GM23248 (cell line): ENCODE measurements around the gene CHN1. TPM values are rescaled to one million over a fixed set of nuclear protein-coding genes. Genes with fewer than 3 reads are reported as not detected.

Source experiments
- DNase-seq: peaks from one replicate; pipeline ENCODE4 v3.0.0-alpha.2; 2015
- H2AFZ ChIP-seq: fragments of 200-600 bp; sonication (generic); 2 replicates; pipeline ENCODE4 v1.6.1; 2016; ENCODE audit warnings: antibody characterized with exemption
- H3F3A ChIP-seq: fragments of 200-600 bp; sonication (generic); 2 replicates; pipeline ENCODE4 v1.6.1; 2016; ENCODE audit warnings: mild to moderate bottlenecking, antibody characterized with exemption, mixed run types; ENCODE audit not compliant: insufficient read depth
- H3K27ac ChIP-seq: fragments of 200-600 bp; sonication (generic); 2 replicates; pipeline ENCODE4 v1.5.1; 2016; ENCODE audit warnings: mild to moderate bottlenecking
- H3K27me3 ChIP-seq: fragments of 200-600 bp; sonication (generic); replicated peaks from 2 replicates; pipeline ENCODE4 v1.6.1; 2016; ENCODE audit warnings: mild to moderate bottlenecking; ENCODE audit not compliant: insufficient read depth
- H3K36me3 ChIP-seq: fragments of 200-600 bp; sonication (generic); 2 replicates; pipeline ENCODE4 v1.6.1; 2016; ENCODE audit warnings: low read depth, mild to moderate bottlenecking
- H3K4me1 ChIP-seq: fragments of 200-600 bp; sonication (generic); 2 replicates; pipeline ENCODE4 v1.6.1; 2016; ENCODE audit warnings: mild to moderate bottlenecking; ENCODE audit not compliant: insufficient read depth
- H3K4me2 ChIP-seq: fragments of 200-600 bp; sonication (generic); one replicate; pipeline ENCODE4 v1.6.1; 2016; ENCODE audit warnings: mild to moderate bottlenecking; ENCODE audit not compliant: unreplicated experiment
- H3K4me3 ChIP-seq: fragments of 200-600 bp; sonication (generic); 2 replicates; pipeline ENCODE4 v1.5.1; 2016; ENCODE audit warnings: mild to moderate bottlenecking
- H3K79me2 ChIP-seq: fragments of 200-600 bp; sonication (generic); 2 replicates; pipeline ENCODE4 v1.6.1; 2016; ENCODE audit warnings: mild to moderate bottlenecking; ENCODE audit not compliant: insufficient read depth
- H3K9ac ChIP-seq: fragments of 200-600 bp; sonication (generic); 2 replicates; pipeline ENCODE4 v1.6.1; 2016; ENCODE audit warnings: mild to moderate bottlenecking
- H3K9me2 ChIP-seq: fragments of 200-600 bp; sonication (generic); 2 replicates; pipeline ENCODE4 v1.6.1; 2016; ENCODE audit warnings: mixed run types, mild to moderate bottlenecking, moderate library complexity; ENCODE audit not compliant: insufficient read depth
- H3K9me3 ChIP-seq: fragments of 200-600 bp; sonication (generic); one replicate; pipeline ENCODE4 v1.6.1; 2017; ENCODE audit warnings: low read depth
- H4K20me1 ChIP-seq: fragments of 200-600 bp; sonication (generic); 2 replicates; pipeline ENCODE4 v1.6.0; 2016; ENCODE audit not compliant: insufficient read depth
- EZH2 ChIP-seq: fragments of 200-600 bp; sonication (generic); IDR thresholded peaks from 2 replicates; pipeline ENCODE4 v1.6.1; 2018; ENCODE audit warnings: antibody characterized with exemption, mild to moderate bottlenecking; ENCODE audit not compliant: insufficient read depth, poor library complexity, severe bottlenecking
- EZH2phosphoT487 ChIP-seq: fragments of 200-600 bp; sonication (generic); IDR thresholded peaks from 2 replicates; pipeline ENCODE4 v1.6.1; 2018; ENCODE audit warnings: antibody characterized with exemption, moderate library complexity, mild to moderate bottlenecking, low read depth; ENCODE audit not compliant: insufficient read depth
- WGBS, 2 experiments: methylation state at CpG; one replicate each; pipeline ENCODE4 v1.1.6; 2015 to 2017; ENCODE audit warnings: low lambda C conversion rate in 2 of 2, low coverage in 1 of 2; ENCODE audit errors: missing lambda C conversion rate in 2 of 2; 5-methylcytosine and 5-hydroxymethylcytosine counted together
- in situ Hi-C: fragments of 300-500 bp; cut with MboI; formaldehyde crosslinking; loops from 2 replicates; pipeline ENCODE4 v1.15.0; 2020
- polyA plus RNA-seq: library from polyadenylated mRNA; unstranded; fragments of >200 nt; fragmentation: Nextera tagmentation; extraction: Ambion mirVana; gene quantifications from 2 replicates; pipeline ENCODE4 v1.2.1, GENCODE V29; 2016
- total RNA-seq: library from RNA; depleted of rRNA; stranded (reverse); fragments of >200 nt; shearing (Covaris generic); gene quantifications from 2 replicates; pipeline ENCODE4 v1.2.3, GENCODE V29; 2014

The CHN1 gene
- total and polyA plus RNA-seq, 2 experiments from 2014 or later: 115 to 130 TPM

DNA sequence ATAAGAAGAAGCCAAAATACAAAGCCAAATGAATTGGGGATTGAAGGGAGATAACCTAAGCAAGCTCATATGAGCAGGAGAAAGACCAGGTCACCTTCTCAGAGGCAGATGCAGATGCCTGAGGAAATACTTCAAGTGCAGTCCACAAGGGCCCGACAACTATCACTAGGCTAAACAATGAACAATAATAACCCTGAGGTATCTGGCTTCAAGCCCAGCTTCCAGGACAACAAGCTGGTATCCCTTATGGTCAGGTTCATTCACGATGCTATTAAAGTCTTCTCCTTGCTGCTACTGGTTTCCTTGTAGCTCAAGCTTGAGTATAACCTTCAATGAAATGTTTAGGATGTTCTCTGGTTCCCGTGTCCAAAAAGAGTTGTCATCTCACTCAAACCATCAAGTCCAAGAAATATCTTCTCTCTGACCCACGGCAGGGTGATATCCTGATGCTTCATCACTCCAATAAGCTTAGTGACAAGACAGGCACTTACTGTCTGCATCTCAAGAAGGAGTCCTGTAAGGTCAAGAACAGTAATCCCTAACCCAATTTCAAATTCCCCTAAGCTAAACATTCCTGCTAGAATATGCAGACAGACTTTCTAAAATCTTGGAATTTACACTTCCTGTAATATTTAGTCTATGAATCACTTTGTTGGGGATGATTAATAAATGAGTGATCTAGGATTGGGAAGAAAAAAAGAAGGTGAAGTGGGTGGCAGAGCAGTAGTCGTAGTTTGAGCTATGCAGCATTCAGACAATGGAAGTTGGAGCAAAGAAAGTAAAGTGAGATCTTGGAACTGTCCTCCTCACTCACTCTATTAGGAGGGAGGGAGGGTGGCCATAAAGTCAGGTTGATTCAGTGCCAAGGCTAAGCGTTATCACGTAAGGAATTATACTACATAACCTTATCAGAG is 33.1 kb downstream of the CHN1 start:
- H3K36me3 ChIP-seq: no peaks in the 10 kb centered on the region
- H3K27ac ChIP-seq: peak overlapping the region; percentile 84
- H3K27me3 ChIP-seq: no peaks in the 10 kb centered on the region
- peaks cover 44% of the 10 kb centered on the region for H3F3A ChIP-seq
- TF ChIP-seq EZH2 (no peak), EZH2phosphoT487 (no peak)
- H3K4me3 ChIP-seq: peak overlapping the region; percentile 25
- DNase-seq: peak; percentile 82
- 23% methylated on average over 7 of the region's 7 CpGs for WGBS, 2 experiments
- peaks cover 44% of the 10 kb centered on the region for H3K4me1 ChIP-seq
- H3K79me2 ChIP-seq: no peaks in the 10 kb centered on the region
- no peaks in the 10 kb centered on the region for H4K20me1 ChIP-seq
- in situ Hi-C loops: no loop called here
- peak overlapping the region; percentile 64 for H3K4me2 ChIP-seq
- H3K9me3 ChIP-seq: no peaks in the 10 kb centered on the region
- H2AFZ ChIP-seq: peak overlapping the region; percentile 16; the same call in 1 of the 2 replicates
- H3K9me2 ChIP-seq: no peaks in the 10 kb centered on the region
- H3K9ac ChIP-seq: peak overlapping the region; percentile 56

DNA sequence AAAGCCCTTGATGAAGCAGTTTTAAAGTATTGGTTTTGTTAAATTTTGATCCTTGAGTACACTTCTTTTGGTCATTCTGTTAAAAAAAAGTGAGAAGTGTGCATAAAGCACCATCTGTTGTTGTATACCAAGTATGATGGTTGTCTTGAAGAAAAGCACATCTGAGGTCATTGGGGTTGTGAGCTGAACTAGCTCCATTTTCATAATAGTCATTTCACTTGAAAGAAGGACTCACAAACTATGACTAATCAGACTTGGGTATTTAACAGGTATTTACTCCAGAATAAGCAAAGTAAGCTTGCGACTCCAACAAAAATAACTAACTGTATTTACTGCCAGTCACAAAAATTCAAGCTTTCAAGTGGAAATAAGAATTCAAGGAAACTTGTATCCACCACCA is 35.1 kb downstream of the CHN1 start:
- H3K4me3 ChIP-seq: no peak overlapping the region
- 94 to 100% methylated on average over 1 of the region's 1 CpG for WGBS, 2 experiments
- DNase-seq: peak; percentile 8
- TF ChIP-seq EZH2phosphoT487 (no peak), EZH2 (no peak)
- H3K4me1 ChIP-seq: peaks cover 61% of the 10 kb centered on the region
- H3K9me2 ChIP-seq: no peaks in the 10 kb centered on the region
- H3F3A ChIP-seq: peaks cover 59% of the 10 kb centered on the region
- no peaks in the 10 kb centered on the region for H3K36me3 ChIP-seq
- H3K27me3 ChIP-seq: no peaks in the 10 kb centered on the region
- in situ Hi-C loops: no loop called here
- H4K20me1 ChIP-seq: no peaks in the 10 kb centered on the region
- no peak overlapping the region for H3K9ac ChIP-seq
- H3K79me2 ChIP-seq: no peaks in the 10 kb centered on the region
- no peak overlapping the region for H3K4me2 ChIP-seq
- no peak overlapping the region for H2AFZ ChIP-seq
- H3K9me3 ChIP-seq: no peaks in the 10 kb centered on the region
- H3K27ac ChIP-seq: 0 out of 2 replicates have a peak overlapping the region, but pooled peaks have one; percentile 84

DNA sequence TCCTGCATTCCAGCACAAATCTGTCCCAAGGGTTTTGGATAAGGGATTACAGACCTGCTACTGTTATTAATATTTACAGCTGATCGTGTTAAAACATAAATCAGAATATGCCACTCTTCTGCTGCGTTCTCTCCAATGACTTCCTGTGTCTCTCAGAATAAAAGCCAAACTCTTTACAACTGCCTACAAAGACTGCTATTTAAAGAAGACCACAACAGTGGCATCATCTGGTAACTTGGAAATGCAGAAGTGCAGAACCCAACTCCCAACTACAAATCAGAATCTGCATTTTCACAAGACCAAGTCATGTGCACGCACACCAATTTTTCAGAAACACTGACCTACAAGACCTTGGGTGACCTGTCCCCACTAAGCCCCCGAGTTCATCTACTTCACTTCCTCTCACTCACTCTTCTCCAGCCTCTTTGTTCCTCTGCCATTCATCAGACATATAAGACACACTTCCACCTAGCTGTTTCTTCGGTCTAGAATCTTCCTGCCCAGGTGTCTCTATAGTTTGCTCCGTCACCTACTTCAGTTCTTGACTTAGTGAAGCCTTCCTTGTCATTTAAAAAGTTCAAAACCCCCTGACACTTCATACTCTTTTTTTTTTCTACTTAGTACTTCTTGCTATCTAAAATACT is 36.0 kb downstream of the CHN1 start:
- no peaks in the 10 kb centered on the region for H3K9me3 ChIP-seq
- no peaks in the 10 kb centered on the region for H3K36me3 ChIP-seq
- H3F3A ChIP-seq: peaks cover 59% of the 10 kb centered on the region
- peaks cover 61% of the 10 kb centered on the region for H3K4me1 ChIP-seq
- no peak for DNase-seq
- H3K9me2 ChIP-seq: no peaks in the 10 kb centered on the region
- no peaks in the 10 kb centered on the region for H4K20me1 ChIP-seq
- no peaks in the 10 kb centered on the region for H3K79me2 ChIP-seq
- no peak overlapping the region for H2AFZ ChIP-seq
- TF ChIP-seq EZH2phosphoT487: no peak
- no peak for TF ChIP-seq EZH2
- H3K4me3 ChIP-seq: no peak overlapping the region
- in situ Hi-C loops: no loop called here
- H3K27ac ChIP-seq: no peak overlapping the region
- WGBS, 2 experiments: 84 to 88% methylated on average over 6 of the region's 6 CpGs
- no peak overlapping the region for H3K9ac ChIP-seq
- H3K27me3 ChIP-seq: no peaks in the 10 kb centered on the region
- no peak overlapping the region for H3K4me2 ChIP-seq

DNA sequence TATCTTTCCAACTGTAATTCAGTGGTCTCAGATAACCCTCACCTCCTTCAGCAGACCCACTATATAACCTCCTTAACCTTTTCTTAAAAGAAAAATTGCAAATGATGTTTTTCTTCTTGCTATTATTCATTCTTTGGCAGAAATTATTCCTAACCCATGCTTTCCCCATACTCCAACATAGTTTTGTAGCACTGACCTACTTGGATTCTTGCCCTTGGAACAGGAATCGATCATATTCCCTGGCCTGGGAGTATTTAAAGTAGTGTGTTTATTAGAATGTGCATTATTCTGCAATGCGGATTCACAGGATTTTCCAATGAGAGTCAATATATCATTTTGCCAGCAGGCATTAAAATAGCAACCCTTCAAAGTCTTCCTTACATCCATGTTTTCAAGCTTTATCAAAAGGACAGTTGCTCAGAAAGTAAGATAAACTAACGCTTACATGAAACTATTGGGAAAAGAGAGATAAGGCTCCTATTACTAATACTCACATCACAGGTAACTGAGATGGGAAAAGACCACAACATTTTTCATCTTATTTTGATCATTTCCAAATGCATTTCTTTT is 37.4 kb downstream of the CHN1 start:
- no peak overlapping the region for H3K27ac ChIP-seq
- no peak overlapping the region for H2AFZ ChIP-seq
- TF ChIP-seq EZH2 (no peak), EZH2phosphoT487 (no peak)
- H4K20me1 ChIP-seq: no peaks in the 10 kb centered on the region
- 53 to 55% methylated on average over 3 of the region's 3 CpGs for WGBS, 2 experiments
- H3K36me3 ChIP-seq: no peaks in the 10 kb centered on the region
- H3K9ac ChIP-seq: no peak overlapping the region
- H3F3A ChIP-seq: peaks cover 46% of the 10 kb centered on the region
- H3K4me2 ChIP-seq: peak overlapping the region; percentile 18
- H3K27me3 ChIP-seq: no peaks in the 10 kb centered on the region
- no peaks in the 10 kb centered on the region for H3K9me3 ChIP-seq
- H3K4me1 ChIP-seq: peaks cover 51% of the 10 kb centered on the region
- H3K9me2 ChIP-seq: no peaks in the 10 kb centered on the region
- peak; percentile 32 for DNase-seq
- in situ Hi-C loops: no loop called here
- H3K79me2 ChIP-seq: no peaks in the 10 kb centered on the region
- no peak overlapping the region for H3K4me3 ChIP-seq
